Gastroesophageal sphincter (tissue), 4 donors: ENCODE measurements around the gene NUP210. TPM values are rescaled to one million over a fixed set of nuclear protein-coding genes. Genes with fewer than 3 reads are reported as not detected.

ENCODE experiments used
- ATAC-seq: fragments of 150-250 bp; one replicate; pipeline ENCODE4 v1.9.1; 2016; ENCODE audit warnings: mild to moderate bottlenecking, moderate library complexity
- H3K27ac ChIP-seq, 4 donors: fragments of 200-600 bp; sonication (generic) in 3 of 4; 1 replicate in 3 of 4; 2 replicates in 1 of 4; pipeline ENCODE4 v1.5.1; 2016 to 2019
- H3K27me3 ChIP-seq: fragments of 200-600 bp; sonication (generic); one replicate; pipeline ENCODE4 v1.5.1; 2019
- H3K36me3 ChIP-seq, 2 donors: fragments of 200-600 bp; sonication (generic); one replicate each; pipeline ENCODE4 v1.5.1; 2019; ENCODE audit warnings: control low read depth in 1 of 2
- H3K4me1 ChIP-seq, 3 donors: fragments of 200-600 bp; sonication (generic); 1 replicate in 2 of 3; 2 replicates in 1 of 3; pipeline ENCODE4 v1.5.1; 2016 to 2019; ENCODE audit warnings: control low read depth in 2 of 3
- H3K4me3 ChIP-seq, 2 donors: fragments of 200-600 bp; sonication (generic); one replicate each; pipeline ENCODE4 v1.5.1; 2019; ENCODE audit warnings: mild to moderate bottlenecking in 1 of 2, moderate library complexity in 1 of 2
- H3K9me3 ChIP-seq, 3 donors: fragments of 200-600 bp; sonication (generic); one replicate each; pipeline ENCODE4 v1.5.1; 2017 to 2019; ENCODE audit warnings: control low read depth in 2 of 3
- EP300 ChIP-seq: sonication (generic); formaldehyde crosslinking; IDR thresholded peaks from one replicate; pipeline ENCODE4 v1.6.1; 2017; ENCODE audit warnings: antibody characterized with exemption, mild to moderate bottlenecking
- POLR2A ChIP-seq, 2 donors: fragments of 450-650 bp; IDR thresholded peaks; one replicate each; pipeline ENCODE4 v1.6.1; 2017; ENCODE audit warnings: antibody characterized with exemption in 2 of 2, mild to moderate bottlenecking in 2 of 2, moderate library complexity in 1 of 2
- POLR2AphosphoS5 ChIP-seq: sonication (generic); formaldehyde crosslinking; IDR thresholded peaks from one replicate; pipeline ENCODE4 v1.6.1; 2017; ENCODE audit warnings: antibody characterized with exemption
- WGBS, 2 donors: methylation state at CpG; one replicate each; pipeline ENCODE4 v1.1.5; 2018; ENCODE audit warnings: low coverage in 1 of 2; 5-methylcytosine and 5-hydroxymethylcytosine counted together
- total RNA-seq, 4 donors: library from RNA; depleted of rRNA; stranded (reverse); fragments of >200 nt; gene quantifications; one replicate each; pipeline ENCODE4 v1.1.0, GENCODE V29; 2016
- TF ChIP-seq, protein P1 (sequence below), 4 experiments: fragments of 200-600 bp in 2 of 4; fragments of 450-650 bp in 2 of 4; sonication (generic) in 1 of 4; IDR thresholded peaks; one replicate each; pipeline ENCODE4 v1.5.1; 2017 to 2019; ENCODE audit warnings: antibody characterized with exemption in 4 of 4, mild to moderate bottlenecking in 2 of 4, moderate library complexity in 2 of 4

The NUP210 gene
- total RNA-seq, 4 donors from 2014 or later = 3.0 to 6.2 (median 4.5) TPM

DNA sequence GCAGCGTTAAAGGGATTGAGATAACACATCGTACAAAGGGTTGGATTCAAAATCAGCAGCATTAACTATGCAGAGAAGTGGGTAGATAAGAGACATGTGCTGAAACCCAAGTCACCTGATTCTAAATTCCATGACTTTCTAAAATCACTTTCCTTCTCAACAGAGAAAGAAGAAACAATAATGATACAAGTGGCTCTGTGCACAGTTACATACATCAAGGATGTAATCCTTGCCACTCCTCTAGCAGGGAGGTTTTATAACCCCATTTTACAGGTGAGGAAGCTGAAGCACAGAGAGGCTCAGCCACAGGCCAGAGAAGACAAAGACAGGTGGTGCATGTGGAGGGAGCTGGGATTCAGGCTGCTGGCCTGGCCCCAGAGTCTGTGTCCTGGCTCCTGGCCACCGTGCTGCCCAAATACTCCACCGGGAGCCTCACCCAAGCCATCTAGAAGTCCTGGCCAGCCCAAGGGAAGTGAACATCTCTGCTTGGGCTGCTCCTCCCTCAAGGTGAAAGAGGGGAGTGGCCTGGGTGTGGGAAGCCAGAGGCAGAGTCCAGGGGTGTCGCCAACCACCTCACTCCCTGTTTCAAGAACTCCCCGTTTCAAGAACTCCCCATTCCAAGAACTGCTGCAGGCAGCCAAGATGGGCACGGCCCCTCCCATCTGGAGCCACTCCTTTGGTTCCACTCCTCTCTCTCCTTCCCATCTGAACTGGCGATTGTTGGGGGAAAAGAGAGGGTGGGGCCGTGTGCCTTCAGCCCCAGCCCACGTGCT is 147.1 kb downstream of the NUP210 start:
- H3K36me3 ChIP-seq = no peaks in the 10 kb centered on the region
- no peak overlapping the region for H3K4me3 ChIP-seq
- 58 to 80% methylated on average over 8 of the region's 10 CpGs for WGBS, 2 donors

DNA sequence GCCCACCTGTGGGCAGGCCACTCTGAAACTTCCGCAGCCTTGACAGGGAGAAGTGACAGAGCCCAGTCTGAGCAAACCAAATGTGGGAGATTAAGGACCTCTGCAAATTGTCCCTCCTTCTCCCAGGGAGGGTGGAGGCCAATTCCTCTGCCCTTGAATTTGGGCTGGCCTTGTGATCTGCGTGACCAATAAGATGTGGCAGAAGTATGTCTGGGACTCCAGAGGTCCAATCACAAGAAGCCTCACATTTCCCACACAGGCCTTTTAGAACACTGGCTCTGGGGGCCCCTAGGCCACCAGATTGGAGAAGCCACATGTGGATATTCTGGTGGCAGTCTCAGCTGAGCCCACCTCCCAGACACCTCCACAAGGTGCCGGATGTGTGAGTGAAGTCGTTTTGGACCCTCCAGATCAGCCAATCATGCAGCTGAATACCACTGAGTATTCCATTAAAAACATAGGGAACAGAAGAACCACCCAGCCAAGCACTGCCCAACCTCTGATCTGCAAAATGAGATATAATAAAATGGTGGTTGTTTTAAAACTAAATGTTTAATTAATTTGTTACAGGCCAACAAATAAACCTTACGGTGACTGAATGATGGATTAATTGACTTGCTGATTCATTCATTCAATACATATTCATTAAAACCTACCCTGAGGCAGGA is 150.3 kb downstream of the NUP210 start:
- Histone ChIP-seq H3K36me3 (no peaks in the 10 kb centered on the region), H3K27me3 (peaks cover 68% of the 10 kb centered on the region), H3K4me3 (no peak overlapping the region), H3K27ac (no peak overlapping the region), H3K9me3 (peaks cover 0 to 20% (median 0%) of the 10 kb centered on the region in 3 donors), H3K4me1 (no peaks in the 10 kb centered on the region)
- no peak for TF ChIP-seq POLR2A (IDR thresholded peaks at IDR 0.05)
- TF ChIP-seq, protein P1, sequence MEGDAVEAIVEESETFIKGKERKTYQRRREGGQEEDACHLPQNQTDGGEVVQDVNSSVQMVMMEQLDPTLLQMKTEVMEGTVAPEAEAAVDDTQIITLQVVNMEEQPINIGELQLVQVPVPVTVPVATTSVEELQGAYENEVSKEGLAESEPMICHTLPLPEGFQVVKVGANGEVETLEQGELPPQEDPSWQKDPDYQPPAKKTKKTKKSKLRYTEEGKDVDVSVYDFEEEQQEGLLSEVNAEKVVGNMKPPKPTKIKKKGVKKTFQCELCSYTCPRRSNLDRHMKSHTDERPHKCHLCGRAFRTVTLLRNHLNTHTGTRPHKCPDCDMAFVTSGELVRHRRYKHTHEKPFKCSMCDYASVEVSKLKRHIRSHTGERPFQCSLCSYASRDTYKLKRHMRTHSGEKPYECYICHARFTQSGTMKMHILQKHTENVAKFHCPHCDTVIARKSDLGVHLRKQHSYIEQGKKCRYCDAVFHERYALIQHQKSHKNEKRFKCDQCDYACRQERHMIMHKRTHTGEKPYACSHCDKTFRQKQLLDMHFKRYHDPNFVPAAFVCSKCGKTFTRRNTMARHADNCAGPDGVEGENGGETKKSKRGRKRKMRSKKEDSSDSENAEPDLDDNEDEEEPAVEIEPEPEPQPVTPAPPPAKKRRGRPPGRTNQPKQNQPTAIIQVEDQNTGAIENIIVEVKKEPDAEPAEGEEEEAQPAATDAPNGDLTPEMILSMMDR (IDR thresholded peaks at IDR 0.05) = no peak
- no peak for TF ChIP-seq EP300
- WGBS, 2 donors = 92 to 94% methylated on average over 1 to 2 of the region's 5 CpGs
- ATAC-seq = no peak

More for the DNA sequence above, 147.1 kb downstream of the NUP210 start:
- peaks cover 49% of the 10 kb centered on the region for H3K27me3 ChIP-seq
- no peak for ATAC-seq
- TF ChIP-seq POLR2AphosphoS5 (no peak), POLR2A (IDR thresholded peaks at IDR 0.05) (no peak), EP300 (no peak)
- TF ChIP-seq, protein P1 (IDR thresholded peaks at IDR 0.05) = no peak
- H3K4me1 ChIP-seq = peaks cover 0 to 17% (median 0%) of the 10 kb centered on the region in 3 donors
- peaks cover 0 to 17% (median 0%) of the 10 kb centered on the region in 3 donors for H3K9me3 ChIP-seq
- H3K27ac ChIP-seq = no peak overlapping the region

DNA sequence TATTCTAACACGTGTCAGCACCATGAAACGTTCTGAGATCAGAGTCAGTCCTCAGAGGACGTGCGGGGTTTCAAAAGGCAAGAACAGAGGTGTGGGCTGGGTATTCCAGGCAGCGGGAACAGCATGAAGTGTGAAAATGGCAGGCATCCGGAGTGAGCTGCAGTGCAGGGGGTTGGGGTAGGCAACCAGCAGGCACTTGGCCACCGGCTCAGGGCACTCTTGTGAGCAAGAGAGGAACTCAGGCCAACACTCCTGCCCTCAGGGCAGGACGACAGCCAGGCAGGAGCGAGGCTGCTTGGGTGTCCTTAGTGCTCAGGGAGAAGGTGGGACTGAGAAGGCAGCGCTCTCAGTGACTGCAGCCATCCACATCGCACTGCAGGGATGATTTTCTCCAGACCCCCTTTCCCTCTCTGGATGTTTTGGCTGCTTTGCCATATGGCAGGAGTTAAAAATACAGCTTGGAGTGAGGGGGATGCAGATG is 151.1 kb downstream of the NUP210 start:
- 24 to 50% methylated on average over 5 to 9 of the region's 11 CpGs for WGBS, 2 donors
- H3K4me3 ChIP-seq = no peak overlapping the region
- no peak for ATAC-seq
- peaks cover 0 to 20% (median 0%) of the 10 kb centered on the region in 3 donors for H3K9me3 ChIP-seq
- H3K4me1 ChIP-seq = peaks cover 0 to 5% (median 0%) of the 10 kb centered on the region in 3 donors
- no peaks in the 10 kb centered on the region for H3K36me3 ChIP-seq
- H3K27me3 ChIP-seq = peaks cover 67% of the 10 kb centered on the region
- TF ChIP-seq POLR2AphosphoS5 (no peak), EP300 (no peak), POLR2A (IDR thresholded peaks at IDR 0.05) (no peak)
- TF ChIP-seq, protein P1 (IDR thresholded peaks at IDR 0.05) = no peak
- no peak overlapping the region for H3K27ac ChIP-seq

DNA sequence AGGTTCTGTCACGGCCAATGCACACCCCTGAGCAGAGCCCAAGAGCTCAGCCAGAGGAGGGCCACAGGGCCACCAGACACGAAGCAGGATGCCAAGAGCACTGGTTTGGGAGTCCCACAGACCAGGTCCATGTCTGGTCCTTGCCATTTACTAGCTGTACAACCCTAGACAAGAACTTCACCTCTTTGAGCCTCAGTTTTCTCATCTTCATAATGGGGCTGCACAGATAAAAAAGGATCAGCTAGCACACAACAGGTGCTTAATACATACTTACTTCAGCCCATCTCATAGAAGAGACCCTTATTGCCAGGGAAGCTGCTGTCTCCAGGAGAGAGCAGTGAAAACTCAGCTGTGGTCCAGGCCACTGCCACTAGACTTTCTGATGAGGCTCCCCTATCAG is 152.0 kb downstream of the NUP210 start:
- H3K27ac ChIP-seq = no peak overlapping the region
- 71% methylated on average over 1 of the region's 2 CpGs; no CpG with 5 or more reads in 1 of the 2 donors for WGBS, 2 donors
- peaks cover 0 to 20% (median 0%) of the 10 kb centered on the region in 3 donors for H3K9me3 ChIP-seq
- H3K27me3 ChIP-seq = peaks cover 58% of the 10 kb centered on the region
- no peaks in the 10 kb centered on the region for H3K36me3 ChIP-seq
- no peak overlapping the region for H3K4me3 ChIP-seq
- peaks cover 0 to 7% (median 0%) of the 10 kb centered on the region in 3 donors for H3K4me1 ChIP-seq
- ATAC-seq = no peak
- TF ChIP-seq, protein P1 (IDR thresholded peaks at IDR 0.05) = no peak
- TF ChIP-seq POLR2A (IDR thresholded peaks at IDR 0.05) (no peak), EP300 (no peak), POLR2AphosphoS5 (no peak)
